Measurements from ENCODE around the gene TFE3.

DNA sequence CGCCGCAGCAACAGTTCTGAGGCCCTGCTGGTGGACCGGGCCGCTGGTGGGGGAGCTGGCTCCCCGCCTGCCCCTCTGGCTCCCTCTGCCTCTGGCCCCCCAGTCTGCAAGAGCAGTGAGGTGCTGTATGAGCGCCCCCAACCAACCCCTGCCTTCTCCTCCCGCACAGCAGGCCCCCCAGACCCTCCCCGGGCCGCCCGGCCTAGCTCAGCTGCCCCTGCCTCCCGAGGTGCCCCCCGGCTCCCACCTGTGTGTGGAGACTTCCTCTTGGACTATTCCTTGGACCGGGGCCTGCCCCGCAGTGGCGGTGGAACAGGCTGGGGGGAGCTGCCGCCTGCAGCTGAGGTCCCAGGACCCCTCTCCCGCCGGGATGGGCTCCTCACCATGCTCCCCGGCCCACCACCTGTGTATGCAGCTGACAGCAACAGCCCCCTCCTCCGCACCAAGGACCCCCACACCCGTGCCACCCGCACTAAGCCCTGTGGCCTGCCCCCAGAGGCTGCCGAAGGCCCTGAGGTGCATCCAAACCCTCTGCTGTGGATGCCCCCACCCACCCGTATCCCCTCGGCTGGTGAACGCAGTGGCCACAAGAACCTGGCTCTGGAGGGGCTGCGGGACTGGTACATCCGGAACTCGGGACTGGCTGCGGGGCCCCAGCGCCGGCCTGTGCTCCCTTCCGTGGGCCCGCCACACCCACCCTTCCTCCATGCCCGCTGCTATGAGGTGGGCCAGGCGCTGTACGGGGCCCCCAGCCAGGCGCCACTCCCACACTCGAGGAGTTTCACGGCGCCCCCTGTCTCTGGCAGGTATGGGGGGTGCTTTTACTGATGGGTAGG lies 24.3 kb upstream of the TFE3 start:
- TF ChIP-seq, protein P1, sequence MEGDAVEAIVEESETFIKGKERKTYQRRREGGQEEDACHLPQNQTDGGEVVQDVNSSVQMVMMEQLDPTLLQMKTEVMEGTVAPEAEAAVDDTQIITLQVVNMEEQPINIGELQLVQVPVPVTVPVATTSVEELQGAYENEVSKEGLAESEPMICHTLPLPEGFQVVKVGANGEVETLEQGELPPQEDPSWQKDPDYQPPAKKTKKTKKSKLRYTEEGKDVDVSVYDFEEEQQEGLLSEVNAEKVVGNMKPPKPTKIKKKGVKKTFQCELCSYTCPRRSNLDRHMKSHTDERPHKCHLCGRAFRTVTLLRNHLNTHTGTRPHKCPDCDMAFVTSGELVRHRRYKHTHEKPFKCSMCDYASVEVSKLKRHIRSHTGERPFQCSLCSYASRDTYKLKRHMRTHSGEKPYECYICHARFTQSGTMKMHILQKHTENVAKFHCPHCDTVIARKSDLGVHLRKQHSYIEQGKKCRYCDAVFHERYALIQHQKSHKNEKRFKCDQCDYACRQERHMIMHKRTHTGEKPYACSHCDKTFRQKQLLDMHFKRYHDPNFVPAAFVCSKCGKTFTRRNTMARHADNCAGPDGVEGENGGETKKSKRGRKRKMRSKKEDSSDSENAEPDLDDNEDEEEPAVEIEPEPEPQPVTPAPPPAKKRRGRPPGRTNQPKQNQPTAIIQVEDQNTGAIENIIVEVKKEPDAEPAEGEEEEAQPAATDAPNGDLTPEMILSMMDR (IDR thresholded peaks at IDR 0.05), result no peak
- TF ChIP-seq POLR2A (IDR thresholded peaks at IDR 0.05), result no peak

All from body of pancreas (tissue), 4 donors.